Endothelial cell (in vitro differentiated cells): ENCODE measurements around the gene ADARB2. TPM values are rescaled to one million over a fixed set of nuclear protein-coding genes. Genes with fewer than 3 reads are reported as not detected.
A peak's percentile ranks its signal among the peaks of the same experiment; 100 is the strongest.

ENCODE experiments used
- DNase-seq: peaks from one replicate; pipeline ENCODE4 v3.0.0; 2021; ENCODE audit warnings: low spot score
- H3K27ac Mint-ChIP-seq: one replicate; pipeline ENCODE4 v1.8.0; 2021; ENCODE audit warnings: mixed read lengths, inconsistent platforms; ENCODE audit not compliant: unreplicated experiment
- H3K27me3 Mint-ChIP-seq: one replicate; pipeline ENCODE4 v1.8.0; 2021; ENCODE audit warnings: mild to moderate bottlenecking, moderate library complexity, mixed read lengths, inconsistent platforms; ENCODE audit not compliant: unreplicated experiment
- H3K36me3 Mint-ChIP-seq: one replicate; pipeline ENCODE4 v1.8.0; 2021; ENCODE audit warnings: mild to moderate bottlenecking, low read depth, mixed read lengths, inconsistent platforms; ENCODE audit not compliant: unreplicated experiment
- H3K4me1 Mint-ChIP-seq: one replicate; pipeline ENCODE4 v1.8.0; 2021; ENCODE audit warnings: mild to moderate bottlenecking, mixed read lengths, inconsistent platforms; ENCODE audit not compliant: unreplicated experiment
- H3K4me3 Mint-ChIP-seq: one replicate; pipeline ENCODE4 v1.8.0; 2021; ENCODE audit warnings: mild to moderate bottlenecking, mixed read lengths, inconsistent platforms; ENCODE audit not compliant: unreplicated experiment
- H3K9me3 Mint-ChIP-seq: one replicate; pipeline ENCODE4 v1.8.0; 2021; ENCODE audit warnings: mixed read lengths, inconsistent platforms; ENCODE audit not compliant: unreplicated experiment
- CTCF ChIP-seq: fragments of 200-600 bp; sonication (generic); IDR thresholded peaks from one replicate; pipeline ENCODE4 v1.5.0; 2021; ENCODE audit warnings: antibody characterized with exemption; ENCODE audit not compliant: unreplicated experiment
- total RNA-seq: library from RNA; stranded (reverse); fragmentation: NEBNext Ultra II Directional; extraction: Animal tissue kit (Norgen Biotek cat#: 25700); gene quantifications from one replicate; pipeline ENCODE4 v1.2.1, GENCODE V29; 2021; ENCODE audit not compliant: unreplicated experiment

ADARB2 gene
- total RNA-seq, 1 donor from 2014 or later = 54.9 TPM

- H3K27ac Mint-ChIP-seq = no peak overlapping the region
- no peak for DNase-seq
These were observed 480.1 kb downstream of the ADARB2 start for GRCh38 chr10:1257274-1257673.

GRCh38 chr10:1256432-1256725 is 480.9 kb downstream of the ADARB2 start:
- Mint-ChIP-seq H3K36me3 (peaks cover 9% of the 10 kb centered on the region), H3K4me3 (no peak overlapping the region), H3K4me1 (peaks cover 36% of the 10 kb centered on the region), H3K27me3 (peaks cover 8% of the 10 kb centered on the region), H3K9me3 (no peaks in the 10 kb centered on the region), H3K27ac (no peak overlapping the region)
- TF ChIP-seq CTCF = no peak
- no peak for DNase-seq

More at GRCh38 chr10:1257274-1257673, 480.1 kb downstream of the ADARB2 start:
- H3K36me3 Mint-ChIP-seq = peaks cover 9% of the 10 kb centered on the region
- no peak overlapping the region for H3K4me3 Mint-ChIP-seq
- H3K27me3 Mint-ChIP-seq = peaks cover 8% of the 10 kb centered on the region
- H3K4me1 Mint-ChIP-seq = peaks cover 35% of the 10 kb centered on the region
- no peaks in the 10 kb centered on the region for H3K9me3 Mint-ChIP-seq
- TF ChIP-seq CTCF = no peak

GRCh38 chr10:1255600-1256431 is 481.5 kb downstream of the ADARB2 start:
- no peak for DNase-seq
- H3K27me3 Mint-ChIP-seq = peaks cover 8% of the 10 kb centered on the region
- TF ChIP-seq CTCF = no peak
- no peaks in the 10 kb centered on the region for H3K9me3 Mint-ChIP-seq
- no peak overlapping the region for H3K4me3 Mint-ChIP-seq
- H3K4me1 Mint-ChIP-seq = peaks cover 36% of the 10 kb centered on the region
- no peak overlapping the region for H3K27ac Mint-ChIP-seq
- H3K36me3 Mint-ChIP-seq = peaks cover 9% of the 10 kb centered on the region

GRCh38 chr10:1255118-1255517 is 482.2 kb downstream of the ADARB2 start:
- TF ChIP-seq CTCF = no peak
- no peak overlapping the region for H3K27ac Mint-ChIP-seq
- H3K4me3 Mint-ChIP-seq = peak overlapping the region; percentile 37
- no peak for DNase-seq
- H3K9me3 Mint-ChIP-seq = no peaks in the 10 kb centered on the region
- peaks cover 9% of the 10 kb centered on the region for H3K36me3 Mint-ChIP-seq
- peaks cover 8% of the 10 kb centered on the region for H3K27me3 Mint-ChIP-seq
- peaks cover 38% of the 10 kb centered on the region for H3K4me1 Mint-ChIP-seq

- Mint-ChIP-seq H3K4me1 (peaks cover 45% of the 10 kb centered on the region), H3K9me3 (no peaks in the 10 kb centered on the region), H3K36me3 (peaks cover 9% of the 10 kb centered on the region), H3K27ac (peak overlapping the region; percentile 20), H3K27me3 (peaks cover 6% of the 10 kb centered on the region), H3K4me3 (no peak overlapping the region)
- no peak for TF ChIP-seq CTCF
- DNase-seq = no peak
These were observed 483.6 kb downstream of the ADARB2 start for GRCh38 chr10:1253523-1254353.
